AG04450 (cell line): ENCODE measurements around the gene SEC11C. TPM values are rescaled to one million over a fixed set of nuclear protein-coding genes. Genes with fewer than 3 reads are reported as not detected.

Experiments
- CTCF ChIA-PET: fragments of 300-600, 350-600 bp; formaldehyde crosslinking; extraction: SDS; loops from one replicate; lab custom pipeline; 2022; ENCODE audit warnings: antibody characterized with exemption, inconsistent platforms; lab: Charles Lee
- POLR2A ChIA-PET: fragments of 350-600 bp; formaldehyde crosslinking; extraction: SDS; loops from one replicate; lab custom pipeline; 2021; ENCODE audit warnings: antibody characterized with exemption, inconsistent platforms; lab: Yijun Ruan, JAX
- DNase-seq: peaks from one replicate; pipeline ENCODE4 v3.0.0-alpha.2; 2011; ENCODE audit warnings: low read depth, low spot score
- H3K27ac ChIP-seq: one replicate; pipeline ENCODE4 v1.5.1; 2012; ENCODE audit warnings: low read depth, low read length, control low read depth
- H3K27me3 ChIP-seq: one replicate; pipeline ENCODE4 v1.6.0; 2012; ENCODE audit warnings: low read length; ENCODE audit not compliant: control insufficient read depth, insufficient read depth
- H3K4me3 ChIP-seq: 2 replicates; pipeline ENCODE4 v1.5.1; 2011; ENCODE audit warnings: mild to moderate bottlenecking, low read depth, low read length, control low read depth
- H3K9me3 ChIP-seq: 2 replicates; pipeline ENCODE4 v1.5.1; 2012; ENCODE audit warnings: low read length; ENCODE audit not compliant: control insufficient read depth, insufficient read depth
- CTCF ChIP-seq: IDR thresholded peaks from 2 replicates; pipeline ENCODE4 v1.5.1; 2011; ENCODE audit warnings: low read depth, low read length, control low read depth, inconsistent platforms
- polyA plus RNA-seq: library from polyadenylated mRNA; depleted of rRNA; stranded (reverse); fragments of >200 nt; gene quantifications from 2 replicates; pipeline ENCODE4 v1.2.3, GENCODE V29; 2011

Gene SEC11C
- polyA plus RNA-seq, 1 experiment, result 19.7 TPM

GRCh38 chr18:59148192-59148591 lies 8.5 kb downstream of the SEC11C start:
- DNase-seq, result no peak
- Histone ChIP-seq H3K27me3 (no peaks in the 10 kb centered on the region), H3K9me3 (no peaks in the 10 kb centered on the region), H3K27ac (no peak overlapping the region), H3K4me3 (no peak overlapping the region)
- TF ChIP-seq CTCF, result no peak
- ChIA-PET CTCF (no interaction called here), POLR2A (no interaction called here)

- Histone ChIP-seq H3K27ac (no peak overlapping the region), H3K4me3 (no peak overlapping the region), H3K27me3 (no peaks in the 10 kb centered on the region), H3K9me3 (no peaks in the 10 kb centered on the region)
- DNase-seq, result no peak
- POLR2A ChIA-PET, result no interaction called here
- CTCF ChIA-PET, result no interaction called here
- TF ChIP-seq CTCF, result no peak
Observed at GRCh38 chr18:59149007-59149406, 9.3 kb downstream of the SEC11C start.

- Histone ChIP-seq H3K4me3 (no peak overlapping the region), H3K9me3 (no peaks in the 10 kb centered on the region), H3K27ac (no peak overlapping the region), H3K27me3 (no peaks in the 10 kb centered on the region)
- no peak for DNase-seq
- ChIA-PET CTCF (interaction anchor here (0.6 kb wide), 1 partner anchor 314 kb away, joined by 3 read pairs; no protein-coding TSS in a partner anchor), POLR2A (no interaction called here)
- no peak for TF ChIP-seq CTCF
Observed at GRCh38 chr18:59149416-59149815, 9.7 kb downstream of the SEC11C start.

- CTCF ChIA-PET, result interaction anchor here (0.6 kb wide), 1 partner anchor 315 kb away, joined by 3 read pairs; no protein-coding TSS in a partner anchor
- POLR2A ChIA-PET, result no interaction called here
- Histone ChIP-seq H3K27ac (no peak overlapping the region), H3K27me3 (no peaks in the 10 kb centered on the region), H3K9me3 (no peaks in the 10 kb centered on the region), H3K4me3 (no peak overlapping the region)
- DNase-seq, result no peak
- no peak for TF ChIP-seq CTCF
Observed at GRCh38 chr18:59150236-59150635, 10.6 kb downstream of the SEC11C start.

- no peaks in the 10 kb centered on the region for H3K9me3 ChIP-seq
- no peaks in the 10 kb centered on the region for H3K27me3 ChIP-seq
- CTCF ChIA-PET, result no interaction called here
- no peak overlapping the region for H3K27ac ChIP-seq
- no peak overlapping the region for H3K4me3 ChIP-seq
- TF ChIP-seq CTCF, result no peak
- peak; percentile 58 for DNase-seq
- POLR2A ChIA-PET, result no interaction called here
Observed at GRCh38 chr18:59155153-59155552, 15.5 kb downstream of the SEC11C start.
